ENCODE results near the gene SCNM1.
"Not testable (repeated sequence)": the region's sequence is repeated elsewhere in the genome, so short reads cannot be mapped to it uniquely, and the experiment has no call there.

SCNM1 gene

GRCh38 chr1:151193856-151194255, 27.9 kb downstream of the SCNM1 start:
- DNase-seq, result no peak

DNA sequence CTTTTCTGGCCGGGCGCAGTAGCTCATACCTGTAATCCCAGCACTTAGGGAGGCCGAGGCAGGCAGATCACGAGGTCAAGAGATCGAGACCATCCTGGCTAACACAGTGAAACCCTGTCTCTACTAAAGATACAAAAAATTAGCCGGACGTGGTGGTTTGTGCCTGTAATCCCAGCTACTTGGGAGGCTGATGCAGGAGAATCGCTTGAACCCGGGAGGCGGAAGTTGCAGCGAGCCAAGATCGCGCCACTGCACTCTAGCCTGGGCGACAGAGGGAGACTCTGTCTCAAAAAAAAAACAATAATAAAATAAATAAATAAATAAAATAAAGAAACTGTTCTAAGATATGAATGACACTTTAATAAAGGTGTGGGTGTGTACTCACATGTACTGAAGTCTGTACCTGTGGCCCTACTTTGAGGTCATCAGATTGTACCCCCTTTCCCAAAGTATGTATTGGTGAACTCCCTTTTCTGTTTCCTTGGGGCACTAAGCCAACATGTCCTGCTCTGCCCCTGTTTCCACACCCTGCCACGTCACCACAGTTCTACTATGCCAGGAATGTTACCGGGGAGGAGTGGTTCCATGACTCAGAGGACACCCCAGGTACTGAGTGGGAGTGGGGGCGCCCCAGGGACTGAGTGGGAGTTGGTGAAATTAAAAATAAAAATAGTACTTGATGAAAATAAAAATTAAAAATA, 29.1 kb downstream of the SCNM1 start:
- DNase-seq, result peak; percentile 66

DNA sequence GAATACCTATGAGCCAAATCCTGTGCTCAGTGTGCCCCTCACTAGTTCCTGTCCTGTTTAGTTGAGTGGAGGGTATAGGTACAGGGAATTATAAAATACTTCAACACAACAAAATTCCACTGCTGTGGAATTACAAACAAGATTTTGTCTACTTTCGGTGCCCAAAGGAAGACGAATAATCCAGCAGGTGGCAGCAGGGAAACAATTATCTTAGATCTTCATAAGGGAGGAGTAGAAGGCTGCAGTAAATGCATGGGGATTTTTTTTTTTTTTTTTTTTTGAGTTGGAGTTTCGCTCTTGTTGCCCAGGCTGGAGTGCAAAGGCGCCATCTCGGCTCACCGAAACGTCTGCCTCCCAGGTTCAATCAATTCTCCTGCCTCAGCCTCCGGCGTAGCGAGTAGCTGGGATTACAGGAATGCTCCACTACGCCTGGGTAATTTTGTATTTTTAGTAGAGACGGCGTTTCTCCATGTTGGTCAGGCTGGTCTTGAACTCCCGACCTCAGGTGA, 30.4 kb downstream of the SCNM1 start:
- peak; percentile 93 for DNase-seq

GRCh38 chr1:151197863-151198253, 31.9 kb downstream of the SCNM1 start:
- DNase-seq, result peak; percentile 71

DNA sequence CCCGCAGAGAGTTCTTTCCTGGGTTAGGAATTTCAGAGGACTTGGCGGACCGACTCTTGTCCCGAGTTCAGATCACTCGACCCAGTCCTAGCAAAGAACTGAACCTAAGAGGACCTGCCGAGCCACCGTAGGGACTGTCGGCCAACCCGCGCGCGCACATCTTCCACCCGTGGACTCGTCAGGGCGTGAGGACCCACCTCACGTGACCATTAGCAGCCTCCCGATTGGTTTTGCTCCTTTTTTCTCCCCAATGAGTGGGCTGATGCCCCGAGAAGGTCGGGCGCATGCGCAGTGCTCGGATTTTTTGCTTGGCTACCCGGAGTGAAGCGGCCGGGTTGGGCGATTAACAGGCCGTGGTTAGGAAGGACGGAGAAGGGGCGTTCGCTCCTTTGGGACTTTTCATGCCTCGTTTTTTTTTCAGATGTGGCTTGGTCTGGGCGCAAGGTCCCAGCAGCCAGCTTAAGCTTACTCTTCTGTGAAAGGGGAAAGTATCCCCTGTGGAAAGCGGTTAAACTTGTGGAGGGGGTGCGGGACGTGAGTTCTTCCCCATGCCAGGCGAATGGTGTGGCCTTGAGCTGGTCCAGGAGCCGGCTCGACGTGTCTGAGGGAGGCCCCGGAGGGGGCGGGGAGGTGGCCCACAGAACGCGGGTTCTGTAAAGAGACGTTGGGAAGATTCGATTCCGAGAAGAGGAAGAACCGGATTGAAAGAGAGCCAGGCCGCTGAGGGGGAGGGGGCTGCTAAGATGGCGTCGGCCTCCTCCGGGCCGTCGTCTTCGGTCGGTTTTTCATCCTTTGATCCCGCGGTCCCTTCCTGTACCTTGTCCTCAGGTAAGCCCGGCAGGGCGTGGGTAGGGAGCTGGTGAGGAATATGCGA, 32.5 kb downstream of the SCNM1 start, which contains the start of gene PIP5K1A:
PIP5K1A (plus strand) TSS at position 299 of the 874 bp plus-strand sequence; CDS start at position 744, 445 bp downstream.
- DNase-seq, result peak; percentile 100

DNA sequence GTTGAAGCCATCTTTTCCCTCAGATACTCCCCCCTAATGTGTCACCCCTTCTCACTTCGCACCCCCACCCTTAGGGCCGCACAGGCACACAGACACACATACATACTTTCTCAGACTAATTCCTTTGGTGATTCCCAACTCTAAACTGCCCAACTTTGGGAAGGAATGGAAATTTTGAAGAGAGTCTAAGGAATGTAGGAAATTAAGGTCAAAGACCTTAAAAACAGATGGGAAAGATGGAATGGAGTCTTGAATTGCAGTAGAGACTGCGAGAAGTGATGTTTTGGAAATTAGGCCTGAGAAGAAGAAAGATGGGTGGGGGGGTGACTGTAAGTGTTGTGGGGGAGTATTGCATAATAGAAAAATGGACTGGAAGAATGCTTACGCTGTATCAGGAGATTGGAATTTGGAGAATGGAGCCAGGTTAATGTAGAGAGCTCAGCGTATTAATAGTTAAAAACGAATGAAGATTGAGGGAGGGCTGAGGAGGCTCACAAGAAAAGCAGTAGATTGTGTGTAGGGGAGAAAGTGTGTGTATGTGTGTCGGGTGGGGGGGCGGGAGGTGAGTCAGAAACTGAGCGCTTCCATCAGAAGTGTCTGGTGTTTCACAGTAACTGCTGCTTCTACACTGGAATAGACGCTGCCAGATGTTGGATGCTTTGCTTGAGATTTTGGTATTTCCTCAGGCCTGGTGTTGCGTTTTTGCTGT, 34.1 kb downstream of the SCNM1 start:
- DNase-seq, result peak; percentile 37

- DNase-seq, result not testable (repeated sequence)
Observed at GRCh38 chr1:151205381-151205965, 39.5 kb downstream of the SCNM1 start.

- DNase-seq, result no peak
Observed at GRCh38 chr1:151210830-151211229, 44.9 kb downstream of the SCNM1 start.

GRCh38 chr1:151211972-151212705, 46.2 kb downstream of the SCNM1 start:
- DNase-seq, result no peak

- DNase-seq, result no peak
Observed at GRCh38 chr1:151213560-151213959, 47.6 kb downstream of the SCNM1 start.

Data from hematopoietic multipotent progenitor cell treated with erythropoietin and hydrocortisone succinate and interleukin-3 and kit ligand, for 6 days (in vitro differentiated cells).